Fibroblast of the aortic adventitia (primary cell): ENCODE measurements around the gene EZH1. TPM values are rescaled to one million over a fixed set of nuclear protein-coding genes. Genes with fewer than 3 reads are reported as not detected.

Source experiments
- DNase-seq: peaks from one replicate; pipeline ENCODE4 v3.0.0-alpha.2; 2010; ENCODE audit warnings: low read depth
- H3K4me3 ChIP-seq: 2 replicates; pipeline ENCODE4 v1.5.1; 2011; ENCODE audit warnings: low read depth, mild to moderate bottlenecking, control low read depth, low read length, moderate library complexity
- total RNA-seq: library from RNA; depleted of rRNA; stranded (reverse); fragments of >200 nt; gene quantifications from 2 replicates; pipeline ENCODE4 v1.2.3, GENCODE V29; 2012; ENCODE audit warnings: low replicate concordance
- TF ChIP-seq, protein P1 (sequence below): IDR thresholded peaks from 2 replicates; pipeline ENCODE4 v1.5.1; 2011; ENCODE audit warnings: mild to moderate bottlenecking, low read length, control low read depth, inconsistent platforms; ENCODE audit not compliant: insufficient read depth

The EZH1 gene
- total RNA-seq, 1 donor, result 31.4 TPM

DNA sequence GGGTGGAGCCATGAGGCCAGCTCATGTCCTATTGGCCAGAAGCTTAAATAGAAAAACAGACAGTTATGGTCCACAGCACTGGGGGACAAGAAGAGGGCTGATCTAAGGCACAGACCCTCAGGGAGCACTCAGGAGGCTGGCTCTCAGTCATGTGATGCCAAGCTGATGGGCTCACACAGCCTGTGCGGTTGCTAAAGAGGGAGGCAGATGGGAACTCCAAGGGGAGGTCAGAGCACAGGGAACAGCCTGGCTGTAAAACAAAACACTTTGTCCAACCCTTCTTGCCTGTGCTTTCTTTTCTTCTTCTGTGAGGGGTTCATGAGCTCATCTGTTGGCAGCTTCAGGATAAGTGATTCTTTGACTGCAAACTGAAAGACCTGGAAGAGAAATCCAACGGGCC, 35.3 kb downstream of the EZH1 start:
- DNase-seq, result no peak
- no peak overlapping the region for H3K4me3 ChIP-seq
- TF ChIP-seq, protein P1, sequence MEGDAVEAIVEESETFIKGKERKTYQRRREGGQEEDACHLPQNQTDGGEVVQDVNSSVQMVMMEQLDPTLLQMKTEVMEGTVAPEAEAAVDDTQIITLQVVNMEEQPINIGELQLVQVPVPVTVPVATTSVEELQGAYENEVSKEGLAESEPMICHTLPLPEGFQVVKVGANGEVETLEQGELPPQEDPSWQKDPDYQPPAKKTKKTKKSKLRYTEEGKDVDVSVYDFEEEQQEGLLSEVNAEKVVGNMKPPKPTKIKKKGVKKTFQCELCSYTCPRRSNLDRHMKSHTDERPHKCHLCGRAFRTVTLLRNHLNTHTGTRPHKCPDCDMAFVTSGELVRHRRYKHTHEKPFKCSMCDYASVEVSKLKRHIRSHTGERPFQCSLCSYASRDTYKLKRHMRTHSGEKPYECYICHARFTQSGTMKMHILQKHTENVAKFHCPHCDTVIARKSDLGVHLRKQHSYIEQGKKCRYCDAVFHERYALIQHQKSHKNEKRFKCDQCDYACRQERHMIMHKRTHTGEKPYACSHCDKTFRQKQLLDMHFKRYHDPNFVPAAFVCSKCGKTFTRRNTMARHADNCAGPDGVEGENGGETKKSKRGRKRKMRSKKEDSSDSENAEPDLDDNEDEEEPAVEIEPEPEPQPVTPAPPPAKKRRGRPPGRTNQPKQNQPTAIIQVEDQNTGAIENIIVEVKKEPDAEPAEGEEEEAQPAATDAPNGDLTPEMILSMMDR, result no peak

DNA sequence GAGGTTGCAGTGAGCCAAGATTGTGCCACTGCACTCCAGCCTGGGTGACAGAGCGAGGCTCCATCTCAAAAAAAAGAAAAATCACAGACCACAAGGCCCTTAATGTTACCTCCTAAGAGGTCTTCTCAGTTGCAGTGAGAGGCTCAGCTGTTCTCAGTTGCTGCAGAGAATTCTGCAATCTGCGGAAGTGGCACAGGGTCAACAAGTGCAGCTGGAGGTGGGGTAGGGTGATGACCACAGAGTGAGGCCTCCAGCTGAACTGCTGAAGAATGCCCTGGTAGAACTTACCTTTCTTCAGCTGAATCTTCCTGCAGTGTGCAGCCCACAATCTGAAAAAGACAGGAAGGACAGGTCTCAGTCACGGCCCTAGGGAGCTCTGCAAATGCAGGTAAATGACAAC, 36.3 kb downstream of the EZH1 start:
- H3K4me3 ChIP-seq, result no peak overlapping the region
- DNase-seq, result no peak
- TF ChIP-seq, protein P1, result no peak

DNA sequence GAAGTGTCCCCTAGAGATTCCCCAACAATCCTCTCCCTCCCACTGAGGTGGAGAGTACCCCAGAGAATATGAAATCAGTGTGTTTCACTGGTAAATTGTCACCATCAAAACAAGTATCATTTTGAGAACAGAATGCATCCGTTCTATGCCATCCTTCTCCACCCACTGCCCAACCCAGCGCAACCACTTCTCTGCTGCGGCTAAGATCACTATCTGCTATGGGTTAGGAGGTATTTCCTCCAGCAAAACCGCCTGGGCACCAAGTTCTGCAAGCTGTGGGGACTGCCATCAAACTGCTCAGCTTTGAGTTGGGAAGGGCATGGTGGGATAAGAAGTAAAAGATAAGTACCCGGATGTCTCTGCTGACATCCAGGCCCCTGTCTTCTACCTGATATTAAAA, 38.1 kb downstream of the EZH1 start:
- no peak for DNase-seq
- TF ChIP-seq, protein P1, result no peak
- H3K4me3 ChIP-seq, result no peak overlapping the region

DNA sequence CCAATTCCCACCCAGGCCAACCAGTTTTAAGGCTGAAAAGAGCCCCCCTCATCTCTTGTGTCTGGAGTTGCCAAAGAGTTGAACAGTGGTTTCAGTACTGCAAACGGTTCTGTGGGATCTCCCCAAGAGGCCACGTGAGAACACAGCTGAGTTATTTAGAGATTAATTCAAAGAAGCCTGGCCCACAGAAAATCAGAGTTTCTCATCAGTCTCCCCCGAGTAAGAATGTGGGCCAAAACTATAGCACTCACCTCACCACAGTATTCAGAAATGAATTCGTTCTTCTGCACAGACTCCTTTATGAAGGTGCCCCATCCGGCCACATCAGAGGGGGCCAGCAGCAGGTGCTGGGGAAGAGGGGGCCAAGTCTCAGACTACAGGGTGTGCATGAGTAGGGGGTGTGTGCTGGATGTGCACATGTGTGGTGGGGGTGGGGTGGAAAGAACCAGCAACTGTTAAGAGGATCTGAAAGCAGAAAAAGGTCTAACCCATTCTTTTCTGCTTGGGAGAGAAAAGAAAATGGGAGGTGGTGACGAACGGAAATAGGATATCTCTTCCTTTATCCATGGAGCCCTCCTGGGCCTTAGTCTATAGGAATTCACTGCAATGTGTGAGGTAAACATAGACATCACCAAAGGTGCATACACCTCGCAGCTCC, 39.9 kb downstream of the EZH1 start:
- no peak for DNase-seq
- TF ChIP-seq, protein P1, result no peak

DNA sequence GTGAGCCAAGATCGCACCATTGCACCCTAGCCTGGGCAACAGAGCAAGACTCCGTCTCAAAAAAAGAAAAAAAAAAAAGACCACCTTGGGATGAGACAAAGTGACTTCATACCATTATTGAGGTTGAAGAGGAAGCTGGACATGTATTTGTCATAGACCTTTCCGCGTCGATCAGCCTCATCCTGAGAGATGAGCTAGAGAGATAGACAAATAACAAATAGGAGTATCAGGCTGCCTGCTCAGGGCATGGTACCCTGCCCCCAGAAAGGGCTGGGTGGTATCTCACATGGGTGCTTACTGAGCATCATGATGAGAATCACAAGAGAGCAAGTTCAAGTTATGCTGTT, 40.4 kb downstream of the EZH1 start:
- DNase-seq, result no peak
- TF ChIP-seq, protein P1, result no peak
- H3K4me3 ChIP-seq, result no peak overlapping the region

More for the DNA sequence above, 39.9 kb downstream of the EZH1 start:
- no peak overlapping the region for H3K4me3 ChIP-seq

DNA sequence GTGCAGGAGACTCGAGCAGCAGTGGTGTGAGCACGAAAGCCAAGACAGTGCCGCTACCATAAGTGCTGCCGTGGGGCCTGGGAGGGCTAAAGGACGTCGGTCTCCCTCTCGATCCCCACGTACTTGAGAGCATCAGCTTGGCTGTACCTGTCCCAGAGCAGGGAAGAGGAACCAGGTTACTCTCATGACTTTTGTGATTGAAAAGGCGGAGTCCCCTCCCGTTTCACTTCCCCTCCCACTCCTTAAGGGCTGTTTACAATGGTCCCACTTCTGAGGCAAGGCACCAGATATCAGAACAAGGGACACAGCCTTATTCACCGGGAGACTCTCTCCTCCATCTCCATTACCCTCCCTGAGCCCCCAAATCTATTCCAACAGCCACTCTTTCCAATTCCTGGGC, 42.4 kb downstream of the EZH1 start:
- TF ChIP-seq, protein P1, result no peak
- DNase-seq, result no peak
- H3K4me3 ChIP-seq, result no peak overlapping the region
